GM10266 (cell line): ENCODE data around the gene SLC13A3.

Experiments used
- DNase-seq: peaks from one replicate; pipeline ENCODE4 v3.0.0; 2012; ENCODE audit errors: extremely low spot score
- TF ChIP-seq, protein P1 (sequence below): IDR thresholded peaks from 2 replicates; pipeline ENCODE4 v1.5.1; 2012; ENCODE audit warnings: mild to moderate bottlenecking, low read depth; ENCODE audit not compliant: control insufficient read depth, insufficient read depth; ENCODE audit errors: missing control alignments

Gene SLC13A3

DNA sequence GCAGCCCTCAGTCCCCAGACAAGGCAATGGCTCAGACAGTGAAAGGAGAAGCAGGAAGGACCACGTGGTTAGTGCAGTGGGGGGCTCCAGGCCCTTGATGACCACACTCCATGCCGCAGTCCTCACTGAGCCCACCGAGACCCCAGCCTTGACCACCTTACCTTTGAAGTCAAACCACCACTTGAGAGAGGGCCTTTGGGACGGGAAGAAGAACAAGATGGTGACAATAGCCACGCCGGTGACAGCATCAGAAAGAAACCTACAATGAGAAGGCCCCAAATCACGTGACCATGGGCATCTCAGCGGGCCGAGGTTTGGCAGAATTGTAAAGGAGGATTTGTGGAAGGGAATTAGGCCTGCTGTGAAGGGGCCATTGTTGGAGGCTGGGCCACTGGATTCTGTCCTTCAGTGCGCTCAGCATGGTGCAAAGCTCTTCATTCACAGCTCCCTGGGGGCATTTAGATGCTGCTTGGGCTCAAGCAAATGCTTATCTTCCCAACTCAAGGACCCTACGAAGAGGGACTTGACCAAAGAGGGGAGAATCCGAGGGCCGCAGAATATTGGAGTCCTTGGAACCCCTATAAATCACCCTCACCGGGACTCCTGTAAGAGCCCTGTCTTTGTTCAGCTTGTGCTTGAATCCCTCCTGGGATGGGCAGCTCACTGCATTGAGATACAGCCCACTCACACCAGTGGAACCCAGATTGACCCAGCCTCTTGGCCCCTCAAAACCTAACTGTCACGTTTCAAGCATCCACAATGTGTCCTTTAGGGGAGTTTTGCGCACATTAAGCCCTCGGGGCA lies 67.6 kb downstream of the SLC13A3 start:
- no peak for DNase-seq
- TF ChIP-seq, protein P1, sequence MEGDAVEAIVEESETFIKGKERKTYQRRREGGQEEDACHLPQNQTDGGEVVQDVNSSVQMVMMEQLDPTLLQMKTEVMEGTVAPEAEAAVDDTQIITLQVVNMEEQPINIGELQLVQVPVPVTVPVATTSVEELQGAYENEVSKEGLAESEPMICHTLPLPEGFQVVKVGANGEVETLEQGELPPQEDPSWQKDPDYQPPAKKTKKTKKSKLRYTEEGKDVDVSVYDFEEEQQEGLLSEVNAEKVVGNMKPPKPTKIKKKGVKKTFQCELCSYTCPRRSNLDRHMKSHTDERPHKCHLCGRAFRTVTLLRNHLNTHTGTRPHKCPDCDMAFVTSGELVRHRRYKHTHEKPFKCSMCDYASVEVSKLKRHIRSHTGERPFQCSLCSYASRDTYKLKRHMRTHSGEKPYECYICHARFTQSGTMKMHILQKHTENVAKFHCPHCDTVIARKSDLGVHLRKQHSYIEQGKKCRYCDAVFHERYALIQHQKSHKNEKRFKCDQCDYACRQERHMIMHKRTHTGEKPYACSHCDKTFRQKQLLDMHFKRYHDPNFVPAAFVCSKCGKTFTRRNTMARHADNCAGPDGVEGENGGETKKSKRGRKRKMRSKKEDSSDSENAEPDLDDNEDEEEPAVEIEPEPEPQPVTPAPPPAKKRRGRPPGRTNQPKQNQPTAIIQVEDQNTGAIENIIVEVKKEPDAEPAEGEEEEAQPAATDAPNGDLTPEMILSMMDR: no peak

DNA sequence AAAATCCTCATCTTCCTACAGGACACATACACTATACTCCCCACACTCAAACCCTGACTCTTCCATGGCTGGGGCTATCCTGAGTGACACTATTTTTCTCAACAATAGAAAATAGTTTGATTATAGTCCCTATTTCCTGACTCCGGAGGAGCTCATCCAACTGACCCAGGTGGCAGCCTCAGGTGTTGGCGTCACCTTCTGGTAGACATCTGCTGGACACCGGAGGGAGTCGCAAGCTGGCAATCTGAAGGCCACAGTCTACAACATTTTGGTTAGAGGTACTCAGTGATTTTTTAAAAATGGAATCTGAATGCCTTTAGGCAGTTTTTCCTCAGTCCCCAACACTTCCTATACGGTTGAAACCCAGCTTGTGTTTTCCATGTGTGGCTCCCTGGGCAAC lies 68.6 kb downstream of the SLC13A3 start:
- TF ChIP-seq, protein P1: no peak
- no peak for DNase-seq

DNA sequence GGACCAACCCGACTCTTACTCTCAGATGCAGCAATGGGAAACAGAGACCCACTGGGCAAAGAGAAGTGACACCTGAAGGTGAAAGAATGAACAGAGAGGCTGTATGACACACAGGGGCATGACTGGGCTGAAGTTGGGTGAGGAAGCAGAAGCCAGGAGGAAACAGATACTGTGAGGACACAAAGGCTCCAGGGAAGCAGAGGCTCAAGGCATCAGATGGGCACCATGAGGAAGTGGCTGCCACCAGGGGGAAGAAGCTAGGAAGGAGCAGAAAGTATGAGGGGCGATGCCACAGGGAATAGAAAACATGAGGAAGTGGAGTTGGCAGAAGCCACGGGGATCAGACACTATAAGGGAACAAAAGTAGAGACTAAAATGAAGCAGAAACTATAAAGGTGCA lies 69.9 kb downstream of the SLC13A3 start:
- no peak for DNase-seq
- TF ChIP-seq, protein P1: no peak

DNA sequence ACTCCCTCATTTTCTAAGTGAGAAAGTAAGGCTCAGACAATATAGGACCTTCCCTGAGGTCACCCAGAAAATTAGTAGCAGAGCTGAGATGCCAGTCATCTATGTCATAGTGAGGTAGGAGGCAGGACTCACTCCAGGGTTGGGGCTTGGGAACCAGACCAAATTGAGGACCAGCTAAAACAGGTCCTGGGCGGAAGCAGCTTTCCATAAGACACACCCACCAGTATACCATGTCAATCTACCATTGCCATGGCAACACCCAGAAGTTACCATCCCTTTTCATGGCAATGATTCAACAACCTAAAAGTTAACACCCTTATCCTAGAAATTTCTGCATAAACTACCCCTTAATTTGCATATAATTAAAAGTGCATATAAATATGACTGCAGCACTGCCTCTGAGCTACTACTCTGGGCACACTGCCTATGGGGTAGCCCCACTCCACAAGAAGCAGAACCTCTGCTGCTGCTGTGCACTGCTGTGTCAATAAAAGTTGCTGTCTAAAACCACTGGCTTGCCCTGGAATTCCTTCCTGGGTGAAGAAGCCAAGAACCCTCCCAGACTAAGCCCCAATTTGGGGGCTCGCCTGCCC lies 70.5 kb downstream of the SLC13A3 start:
- TF ChIP-seq, protein P1: no peak
- DNase-seq: no peak

DNA sequence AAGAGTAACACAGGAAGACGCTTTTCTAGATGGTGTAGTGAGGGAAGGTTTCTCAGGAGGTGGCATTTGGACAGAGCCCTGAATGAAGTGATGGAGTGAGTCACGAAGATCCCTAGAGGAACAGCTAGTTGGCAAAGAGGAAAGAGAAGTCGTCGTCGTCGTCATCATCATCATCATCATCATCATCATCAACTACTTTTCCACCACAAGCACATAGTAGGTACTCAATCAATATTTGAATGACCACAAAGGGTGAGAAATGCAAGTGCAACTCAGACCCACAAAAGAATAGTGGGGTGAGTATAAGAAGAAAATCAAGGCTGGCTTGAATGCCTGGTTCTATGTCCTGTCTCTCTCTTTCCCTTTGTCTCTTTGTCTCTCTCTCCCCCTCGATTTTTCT lies 72.5 kb downstream of the SLC13A3 start:
- TF ChIP-seq, protein P1: no peak
- DNase-seq: no peak

DNA sequence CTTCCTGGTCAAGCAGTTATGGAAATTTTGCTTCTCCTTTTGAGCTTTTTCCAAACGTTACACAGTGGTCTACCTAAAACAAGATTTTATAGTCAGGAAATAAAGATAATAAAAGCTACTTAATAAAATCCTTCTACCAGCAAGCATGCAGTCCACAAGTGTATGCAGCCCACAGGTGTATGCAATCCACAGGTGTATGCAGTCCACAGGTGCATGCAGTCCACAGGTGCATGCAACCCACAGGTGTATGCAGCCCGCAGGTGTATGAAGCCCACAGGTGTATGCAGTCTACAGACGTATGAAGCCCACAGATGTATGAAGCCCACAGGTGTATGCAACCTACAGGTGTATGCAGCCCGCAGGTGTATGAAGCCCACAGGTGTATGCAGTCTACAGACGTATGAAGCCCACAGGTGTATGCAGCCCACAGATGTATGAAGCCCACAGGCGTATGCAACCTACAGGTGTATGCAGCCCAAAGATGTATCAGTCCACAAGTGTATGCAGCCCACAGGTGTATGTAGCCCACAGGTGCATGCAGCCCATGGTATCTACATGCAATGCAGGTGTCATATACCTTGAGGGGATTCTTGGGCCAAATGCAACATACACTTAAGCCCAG lies 74.4 kb downstream of the SLC13A3 start:
- no peak for DNase-seq
- TF ChIP-seq, protein P1: no peak

DNA sequence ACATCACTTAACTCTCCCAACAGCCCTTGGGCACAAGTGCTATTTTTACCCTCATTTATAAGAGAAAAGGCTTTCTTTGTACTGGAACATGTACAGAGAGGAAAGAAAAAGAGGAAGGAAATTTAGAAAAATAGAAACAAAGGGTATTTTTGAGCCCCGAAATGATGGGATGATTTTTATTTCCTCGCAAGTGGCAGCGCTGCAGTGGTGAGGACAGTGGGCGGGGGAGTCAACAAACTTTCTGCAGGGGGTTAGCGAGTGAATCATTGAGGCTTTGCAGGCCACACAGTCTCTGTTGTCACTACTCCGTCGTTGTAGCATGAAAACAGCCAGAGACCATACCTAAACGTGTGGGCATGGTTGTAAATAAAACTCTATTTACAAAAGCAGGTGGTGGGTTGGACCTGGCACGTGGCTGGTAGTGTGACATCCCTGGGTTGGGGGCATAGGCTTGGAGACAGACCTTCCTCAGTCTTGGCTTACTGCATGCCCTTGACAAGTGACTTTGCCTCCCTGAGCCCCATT lies 75.3 kb downstream of the SLC13A3 start:
- no peak for DNase-seq
- TF ChIP-seq, protein P1: no peak
